GM21825 (cell line): Measurements from ENCODE around the gene GRAPL.
A peak's percentile ranks its signal among the peaks of the same experiment; 100 is the strongest.
"Not testable (repeated sequence)": the region's sequence is repeated elsewhere in the genome, so short reads cannot be mapped to it uniquely, and the experiment has no call there.

Source experiments
- ATAC-seq: cut with Tn5 transposase; IDR thresholded peaks from one replicate; pipeline ENCODE4 v1.9.1; 2021; ENCODE audit warnings: mild to moderate bottlenecking, moderate library complexity; ENCODE audit not compliant: unreplicated experiment

The GRAPL gene

DNA sequence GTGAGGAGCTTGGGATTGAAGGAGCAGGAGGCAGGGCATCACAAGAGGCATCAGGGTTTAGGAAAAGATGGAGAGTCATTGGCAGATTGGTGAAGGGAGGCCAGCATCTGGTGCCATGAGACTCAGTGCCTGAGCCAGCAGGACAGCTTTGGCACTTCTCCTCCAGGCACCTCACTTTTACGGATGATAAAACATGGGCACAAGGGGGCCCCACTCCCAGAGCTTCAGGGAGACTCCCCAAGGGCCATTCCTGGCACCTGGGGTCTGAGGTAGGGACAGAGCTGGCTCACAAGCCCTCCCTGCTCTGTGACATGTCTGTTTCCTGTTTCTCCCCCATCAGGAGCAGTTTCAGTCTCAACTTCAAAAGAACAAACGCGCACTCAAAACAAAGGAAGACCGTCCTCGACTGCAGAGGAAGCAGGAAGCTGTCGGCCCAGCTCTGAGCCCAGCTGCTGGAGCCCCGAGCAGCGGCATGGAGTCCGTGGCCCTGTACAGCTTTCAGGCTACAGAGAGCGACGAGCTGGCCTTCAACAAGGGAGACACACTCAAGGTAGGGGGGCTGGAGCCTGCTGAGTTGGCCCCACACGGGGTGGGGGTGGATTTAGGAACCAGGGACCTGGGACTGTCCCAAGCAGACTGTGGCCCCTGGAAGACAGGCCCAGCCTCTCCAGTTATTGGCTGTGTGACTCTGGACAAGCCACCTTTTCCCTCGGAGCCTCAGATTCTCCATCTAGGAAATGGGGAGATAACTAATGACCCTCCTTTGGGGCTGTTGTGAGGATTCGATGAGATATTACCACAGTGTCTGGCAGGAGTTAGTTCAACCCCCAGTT lies at the start of gene GRAPL:
TSS of gene GRAPL (plus strand) at position 442 of the 833 bp plus-strand sequence. CDS start at position 473, 31 bp downstream.
- ATAC-seq = not testable (repeated sequence)

DNA sequence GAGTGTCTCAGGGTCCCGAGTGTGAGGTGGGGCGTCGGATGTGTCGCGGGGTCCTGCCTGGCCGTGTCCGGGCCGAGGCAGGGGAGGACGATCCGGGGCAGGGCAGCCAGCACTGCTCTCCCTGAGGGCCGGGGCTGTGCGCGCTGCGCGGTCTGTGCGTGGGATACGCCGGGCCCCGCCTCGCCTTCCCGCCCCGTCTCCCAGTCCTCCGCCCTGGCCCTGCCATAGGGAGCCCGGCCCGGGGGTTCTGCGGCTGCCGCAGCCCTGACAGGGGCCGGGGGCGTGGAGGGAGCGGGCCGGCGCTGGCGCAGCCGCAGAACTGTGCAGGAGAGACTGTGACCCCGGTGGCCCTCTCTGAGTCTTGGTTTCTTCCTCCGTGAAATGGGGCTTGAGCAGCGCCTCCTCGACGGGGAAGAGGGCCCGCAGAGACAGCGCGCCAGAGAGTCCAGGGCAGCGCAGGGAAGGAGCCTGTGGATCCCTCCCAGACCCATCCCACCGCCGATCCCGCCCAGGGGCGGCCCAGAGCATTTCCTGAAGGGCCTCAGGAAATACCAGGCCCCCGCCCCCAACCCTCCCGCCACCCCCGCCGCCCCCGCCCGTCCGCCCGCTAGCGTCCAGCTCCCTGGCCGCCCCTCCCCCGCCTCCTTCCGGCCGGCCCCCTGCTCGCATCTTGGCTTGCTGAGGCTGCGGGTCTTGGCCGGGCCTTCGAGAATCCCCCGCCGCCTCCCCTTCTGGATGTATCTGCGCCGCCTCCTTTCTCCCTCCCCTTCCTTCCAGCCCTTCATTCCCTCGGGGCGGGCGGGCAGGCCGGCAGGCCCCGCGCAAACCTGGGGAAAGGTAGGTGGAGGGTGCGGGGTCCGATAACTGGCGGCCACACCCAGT lies 38.3 kb upstream of the GRAPL start:
- not testable (repeated sequence) for ATAC-seq

DNA sequence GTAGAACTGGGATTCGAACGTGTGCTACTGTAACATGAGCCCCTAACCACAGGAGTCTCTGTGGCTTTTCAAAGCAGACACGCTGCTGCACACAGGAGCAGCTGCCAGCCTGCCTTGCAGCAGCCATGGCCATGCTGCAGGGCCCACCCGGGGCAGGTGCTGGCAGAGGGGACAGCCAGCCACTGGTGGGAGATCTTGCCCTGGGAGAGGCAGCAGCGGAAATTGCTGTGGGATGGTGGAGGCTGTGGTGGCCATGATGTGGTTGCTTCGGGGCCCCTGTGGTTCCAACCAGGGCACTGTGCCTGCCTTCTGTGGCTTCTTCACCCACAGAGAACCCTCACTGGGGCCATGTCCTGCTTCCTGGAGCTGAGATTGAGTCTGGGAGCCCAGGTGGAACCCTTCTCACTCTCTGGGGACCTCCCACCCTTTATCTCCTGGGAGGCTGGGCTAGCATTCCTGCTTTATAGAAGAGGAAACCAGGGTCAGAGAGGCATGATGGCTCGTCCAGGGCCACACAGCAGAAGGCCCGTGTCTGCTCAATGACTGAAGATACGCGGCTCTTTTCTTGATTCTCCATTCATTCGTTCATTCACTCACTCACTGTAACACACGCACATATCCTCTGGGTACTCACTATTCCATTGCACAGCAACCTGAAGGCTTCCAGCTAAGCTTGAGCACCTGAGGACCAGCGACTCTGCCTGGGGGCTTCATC lies 37.2 kb upstream of the GRAPL start:
- peak; percentile 50 for ATAC-seq

DNA sequence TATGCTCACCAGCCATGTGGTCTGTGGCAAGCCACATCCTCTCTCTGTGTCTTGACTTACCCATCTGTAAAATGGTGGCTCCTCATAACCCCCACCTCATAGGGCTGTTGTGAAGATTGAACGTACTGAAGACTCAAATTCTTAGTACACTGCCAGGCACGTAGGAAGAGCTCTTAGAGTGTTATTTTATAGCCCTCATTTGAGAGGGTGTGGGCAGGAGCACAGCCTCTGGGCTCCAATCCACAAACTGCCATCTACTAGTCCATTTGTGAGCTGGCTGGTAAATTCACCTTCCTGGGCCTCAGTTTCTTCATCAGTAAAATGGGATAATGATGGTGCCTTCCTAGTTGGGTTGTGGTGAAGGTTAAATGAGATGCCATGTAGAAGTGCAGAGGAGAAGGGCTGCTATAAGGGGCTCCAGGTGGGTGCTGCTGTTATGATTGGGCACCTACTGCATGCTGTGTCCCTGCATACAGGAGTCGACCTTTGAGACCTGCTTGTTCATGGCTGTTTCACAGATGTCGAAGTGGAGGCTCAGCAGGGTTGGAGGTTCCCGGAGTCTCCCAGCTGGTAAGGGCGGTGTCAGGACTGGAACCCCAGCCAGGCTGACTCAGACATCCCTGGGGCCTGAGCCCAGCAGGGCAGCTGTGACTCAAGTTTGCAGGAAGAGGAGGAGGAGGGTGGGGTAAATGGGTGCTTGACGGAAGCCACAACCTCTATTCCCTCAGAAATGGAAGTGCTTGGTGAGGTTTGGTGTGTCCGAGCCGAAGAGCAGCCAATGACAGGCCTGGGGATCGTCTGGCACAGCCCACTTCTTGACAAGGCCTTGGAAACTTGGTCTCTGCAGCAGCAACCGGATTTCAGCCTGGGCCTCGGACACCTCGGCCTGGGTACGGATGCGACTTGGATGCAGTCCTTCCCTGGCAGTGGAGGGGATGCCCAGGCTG lies 34.4 kb upstream of the GRAPL start:
- ATAC-seq = not testable (repeated sequence)

DNA sequence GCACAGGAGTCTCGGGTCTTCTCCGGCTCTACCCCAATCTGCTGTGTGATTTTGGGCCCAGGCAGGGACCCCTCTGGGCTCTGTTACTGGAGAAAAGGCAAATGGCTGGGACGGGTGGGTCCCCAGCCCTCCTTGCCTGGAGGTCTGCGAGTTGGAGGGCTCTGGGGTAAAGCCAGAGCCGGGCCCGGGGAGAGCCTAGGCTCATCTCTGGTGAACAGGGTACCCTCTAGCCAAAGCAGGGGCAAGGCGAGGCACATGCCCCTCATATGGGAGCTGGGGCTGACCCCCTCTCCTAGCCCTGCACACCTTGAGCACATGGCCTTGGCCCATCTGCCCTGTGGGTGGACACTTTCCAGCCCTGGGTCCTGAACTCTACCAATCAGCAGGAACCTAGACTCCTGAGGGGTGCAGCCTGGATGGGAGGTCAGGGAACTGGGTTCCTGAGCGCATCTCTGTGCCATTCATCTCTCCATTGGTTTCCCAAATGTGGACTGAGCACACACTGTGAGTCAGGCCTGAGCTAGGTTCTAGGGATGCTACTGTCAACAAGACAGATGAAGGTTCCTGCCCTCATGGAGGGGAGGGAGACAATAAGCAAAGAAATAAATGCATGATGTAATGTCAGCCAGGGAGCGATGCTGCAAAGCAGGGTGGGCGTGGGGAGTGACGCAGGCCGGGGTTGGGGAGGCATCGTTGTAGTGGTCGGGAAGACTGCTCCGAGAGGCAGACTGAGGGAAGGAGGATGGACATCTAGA lies 33.5 kb upstream of the GRAPL start:
- ATAC-seq = not testable (repeated sequence)

DNA sequence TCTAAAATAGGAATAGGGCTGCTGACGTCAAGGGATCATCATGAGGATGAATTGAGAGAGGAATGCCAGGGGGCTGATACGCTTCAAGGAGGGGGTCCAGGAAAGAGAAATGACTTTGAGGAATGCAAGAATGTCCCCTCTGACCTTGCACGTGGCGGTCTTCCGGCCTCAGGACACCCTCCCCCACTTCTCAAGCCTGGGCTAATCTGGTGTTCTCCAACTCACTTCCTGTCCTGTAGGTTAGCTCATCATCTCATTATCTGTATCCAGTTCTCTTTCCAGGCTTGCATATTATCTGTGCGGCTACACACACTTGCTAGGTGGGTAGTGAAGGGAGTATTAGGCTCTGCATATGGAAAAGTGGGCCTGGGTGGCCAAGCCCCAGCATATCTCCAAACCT lies 18.9 kb upstream of the GRAPL start:
- ATAC-seq = not testable (repeated sequence)

DNA sequence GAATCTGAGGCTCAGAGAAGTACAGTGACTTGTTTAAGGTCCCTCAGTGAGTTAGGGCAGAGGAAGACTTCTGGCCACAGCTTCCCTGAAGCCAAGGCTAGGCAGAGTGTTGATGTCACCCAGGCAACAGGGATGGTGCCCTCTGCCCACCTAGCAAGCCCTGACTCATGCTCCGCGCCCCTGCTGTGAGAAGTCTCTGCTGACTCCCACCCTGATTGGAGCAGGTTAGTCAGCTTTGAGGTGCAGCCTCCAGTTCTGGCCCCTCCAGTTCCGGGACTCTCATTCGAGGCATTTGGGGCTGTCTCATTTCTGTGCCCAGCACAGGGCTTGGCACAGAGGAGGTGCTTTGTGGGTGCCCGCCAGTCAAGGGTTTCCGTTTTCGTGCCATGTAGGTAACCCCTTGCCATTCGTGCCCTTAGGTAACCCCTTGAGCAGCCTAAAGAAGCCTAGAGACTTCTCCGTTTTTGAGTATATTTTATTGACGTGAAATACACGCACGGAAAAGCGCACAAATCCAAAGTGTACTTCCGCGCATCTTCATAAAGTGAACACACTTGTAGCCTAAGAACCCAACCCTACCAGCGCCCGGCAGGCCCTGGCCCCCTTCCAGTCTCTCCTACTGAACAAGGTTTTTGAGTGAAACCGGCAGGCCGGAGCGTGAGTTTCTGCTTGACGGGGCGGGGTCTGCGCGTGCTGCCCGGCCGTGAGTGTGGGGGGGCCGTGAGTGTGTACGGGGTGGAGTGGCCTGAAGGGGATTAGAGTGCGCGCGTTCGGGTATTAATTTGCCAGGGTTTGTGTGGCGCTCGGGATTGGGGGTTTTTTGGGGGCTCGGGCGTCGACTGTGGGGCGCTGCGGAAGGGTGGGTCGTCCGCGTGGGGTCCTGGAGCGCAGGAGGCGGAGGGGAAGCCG lies 16.9 kb upstream of the GRAPL start:
- peak; percentile 16 for ATAC-seq

DNA sequence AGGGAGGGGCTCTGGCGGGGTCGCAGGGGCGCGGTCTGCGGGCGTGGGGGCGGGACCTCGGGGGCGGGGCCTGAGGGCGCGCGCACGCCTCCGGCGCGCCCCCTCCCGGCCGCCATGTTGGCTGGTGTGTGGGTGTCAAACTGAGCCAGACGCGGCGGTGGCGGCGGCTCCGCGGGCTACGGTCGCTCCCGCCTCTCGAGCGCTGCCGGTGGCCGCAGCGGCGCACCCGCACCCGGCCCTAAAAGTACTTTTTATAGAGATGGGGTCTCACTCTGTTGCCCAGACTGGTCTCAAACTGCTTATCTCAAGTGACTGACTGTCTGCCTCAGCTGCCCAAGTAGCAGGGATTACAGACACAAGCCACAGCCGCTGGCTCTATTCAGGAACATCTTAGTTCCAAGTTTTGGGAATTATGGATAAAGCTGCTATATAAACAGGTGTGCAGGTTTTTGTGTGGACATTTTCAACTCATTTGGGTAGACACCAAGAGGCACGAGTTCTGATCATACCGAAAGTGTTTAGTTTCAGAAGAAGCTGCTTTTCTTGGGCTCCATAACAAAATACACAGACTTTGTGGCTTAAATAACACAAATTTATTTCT lies 16.2 kb upstream of the GRAPL start:
- ATAC-seq = peak; percentile 74

DNA sequence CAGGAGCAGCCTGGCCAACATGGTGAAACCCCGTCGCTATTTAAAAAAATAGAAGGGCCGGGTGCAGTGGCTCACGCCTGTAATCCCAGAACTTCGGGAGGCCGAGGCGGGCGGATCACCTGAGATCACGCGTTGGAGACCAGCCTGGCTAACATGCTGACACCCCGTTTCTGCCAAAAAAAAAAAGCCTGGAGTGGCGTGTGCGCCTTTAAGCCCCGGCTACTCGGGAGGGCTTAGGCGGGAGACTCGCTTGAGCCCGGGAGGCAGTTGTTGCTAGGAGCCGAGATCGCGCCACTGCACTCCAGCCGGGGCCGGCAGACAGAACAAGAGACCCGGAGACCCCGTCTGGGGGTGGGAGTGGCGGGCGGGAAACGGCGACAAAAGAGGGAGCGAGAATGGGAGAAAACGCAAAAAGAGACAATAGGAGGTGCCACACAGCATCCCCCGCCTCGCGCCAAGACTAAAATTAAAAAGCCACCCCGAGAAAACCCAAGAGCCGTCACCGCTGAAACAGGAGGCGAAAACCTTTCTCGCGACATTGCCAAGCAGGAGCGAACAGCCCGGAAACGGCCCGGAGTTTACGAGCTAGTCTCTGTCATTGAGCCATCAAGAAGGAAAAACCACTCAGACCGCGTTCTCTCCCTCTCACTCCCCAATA lies 15.5 kb upstream of the GRAPL start:
- ATAC-seq = peak; percentile 16

DNA sequence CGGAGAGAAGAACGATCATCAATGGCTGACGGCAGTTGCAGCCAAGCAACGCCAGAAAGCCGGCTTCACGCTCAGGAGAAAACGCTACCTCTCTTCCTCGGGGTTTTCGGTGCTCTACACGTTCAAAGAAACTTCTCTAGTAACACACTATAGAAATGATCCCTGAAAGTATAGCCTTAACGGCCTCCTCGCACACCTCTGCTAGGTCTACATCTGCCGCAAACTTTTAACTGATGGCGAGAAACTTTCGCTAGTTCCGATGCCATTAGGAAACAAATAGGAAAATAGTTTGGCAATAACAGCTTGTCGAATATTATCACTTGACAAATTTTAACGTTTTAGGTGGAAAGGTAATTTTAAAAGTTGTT lies 14.9 kb upstream of the GRAPL start:
- not testable (repeated sequence) for ATAC-seq

DNA sequence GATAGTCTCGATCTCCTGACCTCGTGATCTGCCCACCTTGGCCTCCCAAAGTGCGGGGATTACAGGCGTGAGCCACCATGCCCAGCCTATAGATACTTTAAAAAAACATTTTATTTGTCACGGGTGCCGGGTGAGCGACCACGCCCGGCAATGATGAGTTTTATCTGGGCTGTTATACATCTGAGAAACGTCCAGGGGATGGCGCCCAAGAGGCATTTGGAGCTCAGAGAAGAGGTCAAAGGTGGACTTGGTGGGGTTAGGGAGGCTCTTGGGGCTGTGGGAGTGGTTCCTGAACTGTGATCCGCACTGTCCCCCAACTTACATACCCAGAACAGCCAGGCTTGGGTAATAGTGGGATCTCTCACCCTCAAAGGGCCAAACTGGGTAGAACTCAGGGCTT lies 8.7 kb upstream of the GRAPL start:
- peak; percentile 62 for ATAC-seq

DNA sequence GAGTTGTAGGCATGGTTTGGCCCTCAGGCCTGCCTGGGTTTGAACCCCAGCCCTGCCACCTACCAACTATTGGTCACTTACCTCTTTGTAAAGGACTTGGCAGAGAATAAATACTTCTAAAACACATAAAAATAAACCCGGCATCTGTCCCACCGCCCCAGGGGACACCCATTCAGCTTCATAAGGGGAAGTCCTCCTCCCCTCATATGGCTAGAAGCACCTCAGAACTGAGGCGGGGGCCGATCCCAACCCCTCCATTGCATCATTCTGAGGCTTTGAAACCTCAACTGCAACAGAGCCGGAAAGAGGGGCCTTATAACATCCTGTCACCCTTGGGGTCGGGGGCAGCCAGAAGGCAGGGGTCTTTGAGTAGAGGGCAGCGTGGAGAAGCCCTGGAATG lies 2.1 kb upstream of the GRAPL start:
- not testable (repeated sequence) for ATAC-seq

DNA sequence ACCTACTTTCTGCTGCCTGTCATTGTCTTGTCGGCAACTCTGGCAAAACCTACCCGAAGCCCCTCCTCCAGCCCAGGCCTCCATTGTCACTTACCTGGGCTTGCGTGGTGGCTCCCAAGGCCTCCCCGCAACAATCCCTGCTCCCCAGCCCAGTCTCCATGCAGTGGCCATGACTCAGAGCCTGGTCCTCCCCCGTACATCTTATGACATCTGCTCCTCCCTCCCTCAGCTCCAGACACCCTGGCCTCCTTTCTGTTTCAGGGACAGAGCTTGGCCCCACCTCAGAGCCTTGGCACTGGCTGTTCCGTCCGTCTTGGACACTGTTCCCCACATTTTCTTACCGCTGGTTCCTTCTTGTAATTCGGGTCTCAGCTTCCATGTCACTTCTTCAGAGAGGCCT lies 2.1 kb downstream of the GRAPL start:
- not testable (repeated sequence) for ATAC-seq

DNA sequence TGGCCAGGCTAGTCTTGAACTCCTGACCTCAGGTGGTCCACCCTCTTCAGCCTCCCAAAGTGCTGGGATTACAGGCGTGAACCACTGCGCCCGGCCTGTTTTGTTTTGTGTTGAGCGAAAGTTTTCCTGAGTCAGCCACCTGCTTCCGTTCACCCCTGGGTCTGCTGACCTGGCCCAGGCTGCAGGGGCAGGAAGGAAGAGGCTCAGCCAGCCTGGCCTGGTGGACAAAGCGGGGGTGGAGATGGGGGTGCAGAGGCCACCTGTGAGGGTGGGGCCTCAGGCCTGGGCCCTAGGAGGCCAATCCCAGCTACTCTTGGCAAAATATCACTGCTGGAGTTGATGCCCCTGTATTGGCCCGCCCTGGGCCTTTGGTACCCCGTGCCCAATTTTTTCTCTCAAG lies 3.7 kb downstream of the GRAPL start:
- peak; percentile 29 for ATAC-seq

DNA sequence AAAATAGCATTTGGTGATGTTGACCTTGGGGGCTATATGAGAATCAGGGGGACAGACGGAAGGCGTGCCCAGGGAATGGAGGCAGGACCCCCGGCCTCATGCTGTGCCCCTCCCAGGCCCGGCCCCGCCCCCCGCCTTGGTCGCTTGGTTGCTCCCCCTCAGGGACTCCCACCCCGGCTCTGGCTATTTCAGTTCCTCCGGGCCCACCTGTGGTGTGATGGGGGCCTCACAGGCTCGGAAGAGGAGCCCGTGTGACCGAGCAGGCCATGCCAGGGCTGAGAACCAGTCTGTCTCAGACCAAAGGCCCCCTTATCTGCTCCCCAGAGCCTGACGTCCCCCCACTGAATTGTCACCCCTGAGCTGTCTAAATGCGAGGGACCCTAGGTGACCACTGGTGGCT lies 4.4 kb downstream of the GRAPL start:
- ATAC-seq = not testable (repeated sequence)

DNA sequence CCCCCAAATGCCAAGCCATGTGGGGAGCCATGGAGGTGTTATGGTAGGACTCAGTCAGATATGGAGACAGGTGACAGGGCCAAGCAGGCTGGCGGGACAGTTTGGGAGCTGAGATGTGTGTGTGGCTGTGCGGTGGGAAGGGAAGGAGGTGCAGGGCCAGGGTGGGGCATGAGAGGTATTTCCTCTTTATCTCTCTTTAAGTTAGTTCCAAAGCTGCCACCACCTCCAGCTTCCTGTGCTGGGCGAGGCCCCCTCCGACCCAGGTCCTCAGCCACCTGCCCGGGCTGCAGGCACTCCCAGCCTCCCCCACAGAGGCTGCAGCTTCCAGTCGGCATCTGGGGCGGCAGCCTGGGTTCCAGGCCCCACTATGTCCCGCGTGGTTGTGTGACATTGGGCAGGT lies 6.4 kb downstream of the GRAPL start:
- not testable (repeated sequence) for ATAC-seq

DNA sequence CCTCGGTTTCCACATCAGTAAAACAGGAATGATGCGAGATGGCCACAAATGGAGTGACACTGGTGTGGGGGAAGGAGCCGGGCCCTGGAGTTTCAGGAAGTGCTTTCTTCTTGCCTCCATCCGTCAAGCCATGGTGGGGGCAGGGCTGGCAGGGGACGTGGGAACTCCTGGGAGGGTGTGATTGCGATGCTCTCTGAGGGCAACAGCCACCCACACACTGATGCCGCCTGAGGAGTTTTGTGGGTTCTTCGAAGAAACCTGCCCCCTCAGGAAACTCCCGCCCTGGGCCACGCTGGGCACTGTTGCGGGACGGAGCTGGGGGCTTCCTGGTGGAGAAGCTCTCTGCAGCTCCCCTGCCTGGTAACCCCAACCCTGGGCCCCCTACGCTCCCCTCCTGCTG lies 8.0 kb downstream of the GRAPL start:
- peak; percentile 21 for ATAC-seq
